Neural cell (in vitro differentiated cells): ENCODE results near the gene ZNF22.

Experiments
- CTCF ChIP-seq: fragments of 450-650 bp; IDR thresholded peaks from 2 replicates; pipeline ENCODE4 v1.5.1; 2014; ENCODE audit warnings: antibody characterized with exemption, mild to moderate bottlenecking, moderate library complexity; ENCODE audit not compliant: poor library complexity, severe bottlenecking
- EP300 ChIP-seq: fragments of 450-650 bp; conservative IDR thresholded peaks from 2 replicates; pipeline ENCODE4 v1.6.1; 2014; ENCODE audit warnings: antibody characterized with exemption, mild to moderate bottlenecking, moderate library complexity; ENCODE audit not compliant: poor library complexity, severe bottlenecking
- EZH2 ChIP-seq: fragments of 200-600, 300-800 bp; shearing (Covaris generic), sonication (generic); IDR thresholded peaks from 2 replicates; pipeline ENCODE4 v1.6.1; 2014; ENCODE audit warnings: antibody characterized with exemption, low read length, borderline replicate concordance, mild to moderate bottlenecking; ENCODE audit not compliant: insufficient read depth, poor library complexity, severe bottlenecking
- MXI1 ChIP-seq: fragments of 450-650 bp; conservative IDR thresholded peaks from 2 replicates; pipeline ENCODE4 v1.6.1; 2014; ENCODE audit warnings: antibody characterized with exemption, mild to moderate bottlenecking; ENCODE audit not compliant: poor library complexity, severe bottlenecking
- POLR2AphosphoS5 ChIP-seq: IDR thresholded peaks from 2 replicates; pipeline ENCODE4 v1.6.1; 2012
- RAD21 ChIP-seq: fragments of 450-650 bp; conservative IDR thresholded peaks from 2 replicates; pipeline ENCODE4 v1.6.1; 2014; ENCODE audit warnings: antibody characterized with exemption, mild to moderate bottlenecking, moderate library complexity
- REST ChIP-seq: IDR thresholded peaks from 2 replicates; pipeline ENCODE4 v1.6.1; 2012; ENCODE audit warnings: borderline replicate concordance
- SMC3 ChIP-seq: fragments of 450-650 bp; conservative IDR thresholded peaks from 2 replicates; pipeline ENCODE4 v1.6.1; 2014; ENCODE audit warnings: antibody characterized with exemption, mild to moderate bottlenecking, moderate library complexity; ENCODE audit not compliant: poor library complexity
- TAF1 ChIP-seq: IDR thresholded peaks from 2 replicates; pipeline ENCODE4 v1.6.1; 2012; ENCODE audit warnings: low read depth

- TF ChIP-seq CTCF, result peak; percentile 33
- TF ChIP-seq MXI1, result no peak
- TF ChIP-seq TAF1, result no peak
- TF ChIP-seq POLR2AphosphoS5, result no peak
- TF ChIP-seq EZH2, result no peak
- TF ChIP-seq EP300, result no peak
- TF ChIP-seq SMC3, result no peak
- no peak for TF ChIP-seq REST
- no peak for TF ChIP-seq RAD21
Measured at GRCh38 chr10:45001381-45002148, 842 bp downstream of the ZNF22 start.
